Left lung (tissue), 10 donors: ENCODE measurements around the gene CDC25C. TPM values are rescaled to one million over a fixed set of nuclear protein-coding genes. Genes with fewer than 3 reads are reported as not detected.

Source experiments
- ATAC-seq: fragments of 200-7000 bp; cut with Tn5 transposase; one replicate; pipeline ENCODE4 v1.9.1; 2020; ENCODE audit warnings: moderate library complexity
- DNase-seq, 4 donors: peaks; one replicate each; pipeline ENCODE4 v3.0.0-alpha.2; 2013 to 2020
- H3K27ac ChIP-seq, 2 donors: fragments of 200-600 bp; sonication (generic) in 1 of 2; one replicate each; pipeline versions ENCODE4 v1.5.0 to v1.8.0; 2020 to 2021
- H3K27me3 ChIP-seq, 2 donors: fragments of 200-600 bp; sonication (generic) in 1 of 2; one replicate each; pipeline versions ENCODE4 v1.5.0 to v1.8.0; 2020 to 2021
- H3K36me3 ChIP-seq, 2 donors: fragments of 200-600 bp; sonication (generic) in 1 of 2; one replicate each; pipeline versions ENCODE4 v1.5.0 to v1.8.0; 2020 to 2021
- H3K4me1 ChIP-seq, 2 donors: fragments of 200-600 bp; one replicate each; pipeline ENCODE4 v1.8.0; 2021
- H3K4me3 ChIP-seq, 2 donors: fragments of 200-600 bp; sonication (generic) in 1 of 2; one replicate each; pipeline versions ENCODE4 v1.5.0 to v1.8.0; 2020 to 2021; ENCODE audit warnings: mild to moderate bottlenecking in 1 of 2
- H3K9me3 ChIP-seq, 2 donors: fragments of 200-600 bp; sonication (generic) in 1 of 2; one replicate each; pipeline versions ENCODE4 v1.5.0 to v1.8.0; 2020 to 2021
- CTCF ChIP-seq, 2 donors: fragments of 200-600 bp; sonication (generic) in 1 of 2; IDR thresholded peaks; one replicate each; pipeline versions ENCODE4 v1.5.0 to v1.8.0; 2021; ENCODE audit warnings: antibody characterized with exemption in 2 of 2
- intact Hi-C, 2 donors: fragments of 100-400 bp; cut with DNase I; formaldehyde crosslinking; loops; one replicate each; pipeline versions ENCODE4 v1.11.2 to v1.14.2; 2022
- polyA plus RNA-seq, 6 donors: library from polyadenylated mRNA; unstranded; fragments of 120-200 nt; gene quantifications; one replicate each; pipeline ENCODE4 v1.2.1, GENCODE V29; 2013; ENCODE audit not compliant: insufficient read length in 6 of 6
- total RNA-seq, 2 donors: library from RNA; stranded (reverse); fragmentation: NEBNext Ultra II Directional; extraction: Animal tissue kit (Norgen Biotek cat#: 25700); gene quantifications; one replicate each; pipeline ENCODE4 v1.2.1, GENCODE V29; 2021
- donor health status: DM: no; HTN: yes; CAD: no.
- donor health status: DM: no; HTN: no; CAD: no.

The CDC25C gene
- total and polyA plus RNA-seq, 8 donors: 0.34 to 14.6 (median 7.7) TPM

GRCh38 chr5:138352722-138353559, 21.3 kb upstream of the CDC25C start:
- peak; percentile 71 to 90 (median 74) for DNase-seq
- Histone ChIP-seq H3K36me3 (peaks cover 0 to 9% of the 10 kb centered on the region in 2 donors), H3K9me3 (peaks cover 0 to 4% of the 10 kb centered on the region in 2 donors), H3K27me3 (no peaks in the 10 kb centered on the region), H3K4me3 (peak overlapping the region; percentile 78 to 86), H3K27ac (peak overlapping the region; percentile 97 to 98), H3K4me1 (peaks cover 12 to 26% of the 10 kb centered on the region in 2 donors)
- ATAC-seq: peak; percentile 65
- no peak for TF ChIP-seq CTCF (IDR thresholded peaks at IDR 0.05)
- intact Hi-C loops: no loop called here

GRCh38 chr5:138352071-138352721, 20.6 kb upstream of the CDC25C start, which contains the start of gene KDM3B:
Gene KDM3B, plus strand, starts transcription at chr5:138352685. Its CDS starts 111 bp downstream, at chr5:138352796.
- Histone ChIP-seq H3K27ac (peak within 1 kb of the TSS; percentile 97 to 98), H3K4me1 (peaks cover 12 to 26% of the 10 kb centered on the region in 2 donors), H3K36me3 (peaks cover 0 to 16% of the 10 kb centered on the region in 2 donors), H3K9me3 (peaks cover 0 to 4% of the 10 kb centered on the region in 2 donors), H3K4me3 (peak within 1 kb of the TSS; percentile 78 to 86), H3K27me3 (no peaks in the 10 kb centered on the region)
- ATAC-seq (peak; percentile 93), DNase-seq (peak; percentile 70 to 98 (median 86))
- peak; percentile 99 for TF ChIP-seq CTCF (IDR thresholded peaks at IDR 0.05)
- intact Hi-C loops: no loop called here

GRCh38 chr5:138351517-138351916, 19.9 kb upstream of the CDC25C start:
- Histone ChIP-seq H3K27me3 (no peaks in the 10 kb centered on the region), H3K27ac (no peak overlapping the region), H3K36me3 (peaks cover 0 to 23% of the 10 kb centered on the region in 2 donors), H3K4me3 (no peak overlapping the region), H3K9me3 (peaks cover 0 to 4% of the 10 kb centered on the region in 2 donors), H3K4me1 (peaks cover 12 to 26% of the 10 kb centered on the region in 2 donors)
- ATAC-seq (no peak), DNase-seq (no peak)
- intact Hi-C loops: no loop called here
- no peak for TF ChIP-seq CTCF (IDR thresholded peaks at IDR 0.05)

GRCh38 chr5:138351056-138351455, 19.5 kb upstream of the CDC25C start:
- intact Hi-C loops: no loop called here
- DNase-seq: no peak
- no peak for TF ChIP-seq CTCF (IDR thresholded peaks at IDR 0.05)

GRCh38 chr5:138350563-138350890, 18.9 kb upstream of the CDC25C start:
- no peak overlapping the region for H3K4me3 ChIP-seq
- H3K27ac ChIP-seq: no peak overlapping the region
- intact Hi-C loops: no loop called here
- peaks cover 0 to 4% of the 10 kb centered on the region in 2 donors for H3K9me3 ChIP-seq
- H3K36me3 ChIP-seq: peaks cover 0 to 33% of the 10 kb centered on the region in 2 donors
- no peaks in the 10 kb centered on the region for H3K27me3 ChIP-seq
- no peak for ATAC-seq
- peaks cover 12 to 18% of the 10 kb centered on the region in 2 donors for H3K4me1 ChIP-seq
- TF ChIP-seq CTCF (IDR thresholded peaks at IDR 0.05): no peak
- DNase-seq: no peak

More at GRCh38 chr5:138351056-138351455, 19.5 kb upstream of the CDC25C start:
- Histone ChIP-seq H3K36me3 (peaks cover 0 to 28% of the 10 kb centered on the region in 2 donors), H3K27me3 (no peaks in the 10 kb centered on the region), H3K4me1 (peaks cover 12 to 23% of the 10 kb centered on the region in 2 donors), H3K4me3 (no peak overlapping the region), H3K27ac (no peak overlapping the region), H3K9me3 (peaks cover 0 to 4% of the 10 kb centered on the region in 2 donors)
- no peak for ATAC-seq
